Measurements from ENCODE around the gene SAMD9L. TPM values are rescaled to one million over a fixed set of nuclear protein-coding genes. Genes with fewer than 3 reads are reported as not detected.

Gene SAMD9L
- polyA plus RNA-seq, 1 donor (not counting 4 experiments of a cell fraction or from before 2014, with no cell fraction given): 6.5 TPM

- Histone ChIP-seq H3K9me3 (ENCODE audit: control insufficient read depth, low read depth, low read length) (peaks cover 5% of the 10 kb centered on the region), H3K4me2 (ENCODE audit: control insufficient read depth, extremely low read depth, insufficient read depth, low read depth, low read length) (no peak overlapping the region), H4K20me1 (ENCODE audit: control insufficient read depth, extremely low read depth, insufficient read depth, low read length) (no peaks in the 10 kb centered on the region), H3K9me1 (ENCODE audit: control insufficient read depth, extremely low read depth, insufficient read depth, low read length) (no peaks in the 10 kb centered on the region), H3K36me3 (ENCODE audit: control insufficient read depth in 2 of 2, extremely low read depth in 1 of 2, insufficient read depth in 2 of 2, low read length in 2 of 2) (no peaks in the 10 kb centered on the region), H3K27me3 (ENCODE audit: control insufficient read depth, extremely low read depth, insufficient read depth, low read length) (no peaks in the 10 kb centered on the region), H3K27ac (ENCODE audit: control insufficient read depth, insufficient read depth, low read length) (no peak overlapping the region), H3K79me2 (ENCODE audit: control insufficient read depth, insufficient read depth, low read length) (no peaks in the 10 kb centered on the region), H3K4me1 (ENCODE audit: control insufficient read depth, extremely low read depth, insufficient read depth, low read length) (no peaks in the 10 kb centered on the region), H3K4me3 (ENCODE audit: control insufficient read depth in 2 of 3, extremely low read depth in 1 of 3, insufficient read depth in 2 of 3, low read depth in 1 of 3, low read length in 3 of 3) (no peak overlapping the region), H2AFZ (ENCODE audit: control insufficient read depth, low read length) (no peak overlapping the region), H3K9ac (ENCODE audit: control insufficient read depth, extremely low read depth, insufficient read depth, low read length) (no peak overlapping the region)
- DNase-seq (ENCODE audit: low read depth, low spot score): no peak
- FAIRE-seq: no peak
- dilution Hi-C loops (cut with MboI; ENCODE audit: extremely low pct_ligation_motif_present, low sequenced_read_pairs): no loop called here
- no peak for TF ChIP-seq EZH2 (IDR thresholded peaks at IDR 0.05; ENCODE audit: low read length)
- TF ChIP-seq, protein P1, sequence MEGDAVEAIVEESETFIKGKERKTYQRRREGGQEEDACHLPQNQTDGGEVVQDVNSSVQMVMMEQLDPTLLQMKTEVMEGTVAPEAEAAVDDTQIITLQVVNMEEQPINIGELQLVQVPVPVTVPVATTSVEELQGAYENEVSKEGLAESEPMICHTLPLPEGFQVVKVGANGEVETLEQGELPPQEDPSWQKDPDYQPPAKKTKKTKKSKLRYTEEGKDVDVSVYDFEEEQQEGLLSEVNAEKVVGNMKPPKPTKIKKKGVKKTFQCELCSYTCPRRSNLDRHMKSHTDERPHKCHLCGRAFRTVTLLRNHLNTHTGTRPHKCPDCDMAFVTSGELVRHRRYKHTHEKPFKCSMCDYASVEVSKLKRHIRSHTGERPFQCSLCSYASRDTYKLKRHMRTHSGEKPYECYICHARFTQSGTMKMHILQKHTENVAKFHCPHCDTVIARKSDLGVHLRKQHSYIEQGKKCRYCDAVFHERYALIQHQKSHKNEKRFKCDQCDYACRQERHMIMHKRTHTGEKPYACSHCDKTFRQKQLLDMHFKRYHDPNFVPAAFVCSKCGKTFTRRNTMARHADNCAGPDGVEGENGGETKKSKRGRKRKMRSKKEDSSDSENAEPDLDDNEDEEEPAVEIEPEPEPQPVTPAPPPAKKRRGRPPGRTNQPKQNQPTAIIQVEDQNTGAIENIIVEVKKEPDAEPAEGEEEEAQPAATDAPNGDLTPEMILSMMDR (optimal IDR thresholded peaks at IDR 0.05 in 1 of 3, IDR thresholded peaks at IDR 0.05 in 1 of 3, conservative IDR thresholded peaks at IDR 0.05 in 1 of 3; ENCODE audit: extremely low read depth in 1 of 3, insufficient read depth in 2 of 3, low read length in 3 of 3): no peak
These were observed 12.2 kb upstream of the SAMD9L start for GRCh38 chr7:93160410-93160809.

DNA sequence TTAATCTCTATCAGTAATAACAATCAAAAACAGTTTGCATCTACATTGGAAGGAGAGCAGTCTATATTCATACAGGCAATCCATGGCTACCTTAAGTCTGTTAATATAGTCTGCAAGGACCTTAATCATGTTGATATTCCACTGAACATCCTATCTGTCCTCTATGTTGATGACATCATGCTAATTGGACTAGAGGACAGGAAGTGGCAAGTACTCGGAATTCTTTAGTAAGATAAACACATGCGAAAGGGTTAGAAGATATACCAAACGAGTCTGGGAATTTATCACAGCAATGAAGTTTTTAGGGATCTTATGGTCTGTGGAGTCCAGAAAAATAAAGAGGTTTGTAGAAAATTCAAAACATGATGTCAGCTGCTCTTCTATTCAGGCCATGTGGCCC, 11.3 kb upstream of the SAMD9L start:
- H3K4me1 ChIP-seq (ENCODE audit: control insufficient read depth, extremely low read depth, insufficient read depth, low read length): no peaks in the 10 kb centered on the region
- no peaks in the 10 kb centered on the region for H3K79me2 ChIP-seq (ENCODE audit: control insufficient read depth, insufficient read depth, low read length)
- H3K27ac ChIP-seq (ENCODE audit: control insufficient read depth, insufficient read depth, low read length): no peak overlapping the region

More for the DNA sequence above, 11.3 kb upstream of the SAMD9L start:
- H3K9me3 ChIP-seq (ENCODE audit: control insufficient read depth, low read depth, low read length): peaks cover 5% of the 10 kb centered on the region
- no peaks in the 10 kb centered on the region for H3K27me3 ChIP-seq (ENCODE audit: control insufficient read depth, extremely low read depth, insufficient read depth, low read length)
- no peak overlapping the region for H3K4me2 ChIP-seq (ENCODE audit: control insufficient read depth, extremely low read depth, insufficient read depth, low read depth, low read length)
- H3K9ac ChIP-seq (ENCODE audit: control insufficient read depth, extremely low read depth, insufficient read depth, low read length): no peak overlapping the region
- no peak overlapping the region for H3K4me3 ChIP-seq (ENCODE audit: control insufficient read depth in 2 of 3, extremely low read depth in 1 of 3, insufficient read depth in 2 of 3, low read depth in 1 of 3, low read length in 3 of 3)
- no peaks in the 10 kb centered on the region for H4K20me1 ChIP-seq (ENCODE audit: control insufficient read depth, extremely low read depth, insufficient read depth, low read length)
- no peak for DNase-seq (ENCODE audit: low read depth, low spot score)
- H3K9me1 ChIP-seq (ENCODE audit: control insufficient read depth, extremely low read depth, insufficient read depth, low read length): no peaks in the 10 kb centered on the region
- H2AFZ ChIP-seq (ENCODE audit: control insufficient read depth, low read length): no peak overlapping the region
- dilution Hi-C loops (cut with MboI; ENCODE audit: extremely low pct_ligation_motif_present, low sequenced_read_pairs): no loop called here
- FAIRE-seq: no peak
- no peaks in the 10 kb centered on the region for H3K36me3 ChIP-seq (ENCODE audit: control insufficient read depth in 2 of 2, extremely low read depth in 1 of 2, insufficient read depth in 2 of 2, low read length in 2 of 2)
- TF ChIP-seq, protein P1 (optimal IDR thresholded peaks at IDR 0.05 in 1 of 3, IDR thresholded peaks at IDR 0.05 in 1 of 3, conservative IDR thresholded peaks at IDR 0.05 in 1 of 3; ENCODE audit: extremely low read depth in 1 of 3, insufficient read depth in 2 of 3, low read length in 3 of 3): no peak
- TF ChIP-seq EZH2 (IDR thresholded peaks at IDR 0.05; ENCODE audit: low read length): no peak
